Stimulated activated CD4-positive, alpha-beta T cell treated with anti-CD3 and anti-CD28 coated beads, Interleukin-4, amount 100 ng/mL, for 4 hours (primary cell): ENCODE results near the gene CDH23.

ENCODE experiments used
- DNase-seq, 2 experiments: peaks; one replicate each; pipeline ENCODE4 v3.0.0-alpha.2; 2020

The CDH23 gene

DNA sequence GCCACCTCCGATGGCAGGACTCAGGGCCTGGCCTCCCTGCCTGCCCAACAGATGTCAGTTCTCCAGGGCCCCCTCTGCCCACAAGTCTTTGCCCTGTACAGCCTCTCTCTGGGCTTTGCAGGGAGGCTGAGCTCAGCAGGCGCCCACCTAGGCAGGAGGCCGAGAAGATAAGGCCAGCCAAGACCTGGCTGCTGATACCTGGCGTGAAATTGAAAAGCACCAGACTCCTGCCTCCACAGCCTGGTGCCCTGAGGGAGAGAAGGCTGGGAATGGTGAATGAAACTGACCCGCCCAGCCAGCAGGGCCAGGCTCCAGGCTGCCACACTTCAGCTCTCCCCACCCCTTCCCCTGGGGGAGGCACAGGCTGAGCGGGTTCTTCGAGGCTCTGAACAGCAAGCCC, 145.8 kb downstream of the CDH23 start:
- DNase-seq, result no peak

DNA sequence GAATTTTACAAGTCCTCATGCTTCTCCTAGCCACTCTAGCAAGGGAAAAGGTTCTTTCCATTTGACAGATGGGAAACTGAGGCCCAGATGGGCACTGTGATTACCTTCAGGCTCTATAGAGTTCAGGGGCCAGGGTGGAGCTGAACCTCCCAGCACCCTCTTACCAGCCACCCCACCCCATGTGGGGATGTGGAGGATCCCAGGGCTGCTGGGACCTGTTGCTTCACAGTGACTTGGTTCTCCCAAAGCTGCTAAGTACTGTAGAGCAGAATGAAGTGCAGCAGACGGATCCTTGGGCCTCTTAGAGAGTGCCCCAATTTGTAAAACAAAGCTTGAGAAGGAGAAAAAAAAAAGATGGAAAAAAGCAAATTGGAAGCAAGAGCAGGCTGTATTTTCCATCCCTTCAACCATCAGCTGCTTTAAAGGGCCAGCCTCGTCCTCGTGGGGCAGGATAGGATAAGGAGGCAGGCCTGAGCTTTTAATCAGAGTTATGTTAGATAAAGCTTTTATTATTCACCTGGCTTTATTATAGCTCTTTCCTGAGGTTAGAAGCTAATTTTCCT, 147.0 kb downstream of the CDH23 start:
- DNase-seq, result no peak

DNA sequence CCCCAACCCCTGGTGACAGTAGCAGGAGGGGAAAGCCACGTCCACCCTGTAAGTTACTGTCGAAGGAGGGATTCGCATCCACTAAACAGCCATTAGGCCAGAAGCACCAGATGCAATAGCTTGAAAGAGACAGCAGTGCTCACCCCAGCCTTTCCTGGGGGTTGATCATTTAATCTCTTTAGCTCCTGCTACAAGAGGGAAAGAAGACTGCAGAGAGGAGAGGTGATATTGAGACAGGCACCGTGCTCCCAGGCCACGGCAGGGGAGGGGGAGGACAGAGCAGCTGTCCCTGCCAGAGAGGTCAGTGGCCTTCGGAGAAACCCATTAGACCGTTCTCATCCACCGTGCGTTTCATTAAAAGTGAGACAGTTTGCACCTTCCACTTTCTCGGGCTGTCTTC, 148.3 kb downstream of the CDH23 start:
- DNase-seq, result no peak

DNA sequence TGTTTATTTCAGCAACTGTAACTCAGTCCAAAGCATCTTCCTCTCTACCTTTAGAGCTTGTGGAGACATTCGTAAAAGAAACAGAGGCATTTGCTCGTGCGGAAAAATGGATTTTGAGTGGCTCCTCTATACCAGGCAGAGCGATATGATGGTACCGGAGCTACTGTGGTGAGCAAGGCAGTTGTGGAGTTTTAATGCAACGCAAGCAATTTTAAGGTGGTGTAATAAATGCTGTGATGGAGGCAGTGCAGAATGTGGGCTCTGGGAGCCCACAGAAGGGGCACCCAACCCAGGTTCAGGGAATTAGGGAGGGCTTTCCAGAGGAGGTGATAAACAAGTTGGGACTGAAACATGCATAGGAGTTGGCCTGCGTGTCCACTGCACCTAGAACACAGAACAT, 149.5 kb downstream of the CDH23 start:
- DNase-seq, result no peak

DNA sequence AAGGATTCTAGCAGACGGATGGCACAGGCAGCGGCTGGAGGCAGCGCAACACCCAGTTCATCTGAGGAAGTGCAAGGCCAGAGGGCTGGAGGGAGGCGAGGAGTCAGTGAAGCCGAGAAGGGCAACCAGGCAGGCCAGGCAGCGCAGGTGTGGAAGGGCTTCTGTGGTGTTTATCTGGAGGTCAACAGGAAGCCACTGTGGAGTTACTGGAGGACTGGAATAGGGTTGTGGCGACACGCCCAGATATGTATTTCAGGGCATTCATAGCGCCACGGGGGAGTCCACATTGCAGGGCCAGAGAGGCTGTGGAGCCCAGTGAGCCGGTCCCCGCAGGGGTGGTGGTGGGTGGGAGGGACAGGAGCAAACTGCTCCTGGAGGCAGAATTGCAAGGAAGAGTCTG, 150.6 kb downstream of the CDH23 start:
- no peak for DNase-seq

DNA sequence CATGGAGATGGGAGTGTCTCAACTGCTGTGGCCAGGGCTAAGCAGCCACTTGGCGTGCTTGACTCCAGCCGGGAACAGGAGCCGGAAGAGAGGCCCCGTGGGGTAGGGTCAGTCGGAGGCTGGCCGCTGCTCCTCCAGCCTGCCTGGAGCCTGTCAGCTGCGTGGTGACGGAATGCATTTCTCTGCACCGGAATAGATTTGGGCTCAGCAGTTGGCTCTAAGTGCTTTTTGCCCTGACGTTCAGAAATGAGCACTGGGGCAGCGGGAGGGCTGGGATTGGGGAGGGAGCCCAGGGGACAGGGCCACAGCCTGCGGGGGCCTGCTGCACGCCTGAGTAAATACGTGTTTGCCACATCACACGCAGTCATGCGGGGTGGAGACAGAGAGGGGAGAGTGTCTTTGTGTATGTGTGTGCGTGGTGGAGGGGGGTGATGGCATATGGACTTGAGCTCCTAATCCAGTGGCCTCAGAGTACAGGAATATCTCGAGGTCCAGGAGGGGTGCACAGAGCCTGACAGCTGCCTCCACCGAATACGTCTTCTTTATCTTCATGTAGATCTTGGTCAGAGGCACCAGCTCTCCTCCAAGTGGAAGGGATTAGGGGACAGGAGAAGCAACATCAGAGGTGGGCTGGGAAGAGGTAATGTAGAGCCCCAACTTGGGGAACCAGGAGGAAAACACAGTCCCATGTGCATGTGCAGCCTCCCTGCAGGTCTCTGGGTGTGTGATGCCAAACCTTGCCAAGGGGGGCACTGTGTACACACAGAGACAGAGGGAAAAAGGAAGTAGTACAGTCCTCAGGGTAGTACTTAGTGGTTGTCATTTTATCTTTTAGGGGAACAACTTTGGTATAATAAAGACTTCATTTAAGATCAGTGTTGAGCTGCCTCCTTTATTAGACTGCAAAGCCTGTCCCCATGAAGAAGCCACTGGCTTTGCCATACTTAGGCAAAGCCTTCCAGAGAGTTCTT, 151.4 kb downstream of the CDH23 start:
- no peak for DNase-seq

DNA sequence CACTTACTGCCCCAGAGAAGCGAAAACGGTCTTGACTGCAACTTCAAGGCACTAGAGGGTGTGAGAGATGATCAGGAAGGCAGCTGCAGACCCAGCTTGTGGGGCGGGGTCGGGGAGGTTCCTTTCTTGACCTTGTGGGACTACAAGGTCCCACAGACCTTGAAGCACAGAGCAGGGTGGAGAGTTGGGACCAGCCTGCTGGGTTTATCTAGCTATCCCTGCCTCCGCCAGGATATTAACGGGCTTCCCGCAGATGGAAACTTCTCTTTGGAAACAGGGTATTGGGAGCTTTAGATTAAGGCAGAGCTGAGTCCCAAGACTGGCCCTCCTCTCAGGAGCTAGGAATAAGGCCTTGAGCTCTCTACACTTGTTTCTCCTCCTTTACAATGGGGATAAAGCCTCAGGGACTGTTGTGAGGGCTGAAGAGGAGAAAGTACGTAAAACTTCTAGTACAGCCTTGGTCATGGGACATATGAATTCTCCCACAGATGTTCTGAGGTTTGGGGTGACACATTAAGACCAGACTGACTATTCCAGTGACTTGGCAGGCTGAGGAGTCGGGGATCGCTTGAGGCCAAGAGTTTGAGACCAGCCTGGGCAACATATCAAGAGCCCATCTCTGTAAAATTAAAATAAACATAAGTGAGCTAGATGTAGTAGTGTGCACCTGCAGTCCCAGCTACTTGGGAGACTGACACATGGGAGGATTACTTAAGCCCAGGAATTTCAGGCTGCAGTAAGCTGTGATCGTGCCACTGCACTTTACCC, 153.2 kb downstream of the CDH23 start:
- no peak for DNase-seq

DNA sequence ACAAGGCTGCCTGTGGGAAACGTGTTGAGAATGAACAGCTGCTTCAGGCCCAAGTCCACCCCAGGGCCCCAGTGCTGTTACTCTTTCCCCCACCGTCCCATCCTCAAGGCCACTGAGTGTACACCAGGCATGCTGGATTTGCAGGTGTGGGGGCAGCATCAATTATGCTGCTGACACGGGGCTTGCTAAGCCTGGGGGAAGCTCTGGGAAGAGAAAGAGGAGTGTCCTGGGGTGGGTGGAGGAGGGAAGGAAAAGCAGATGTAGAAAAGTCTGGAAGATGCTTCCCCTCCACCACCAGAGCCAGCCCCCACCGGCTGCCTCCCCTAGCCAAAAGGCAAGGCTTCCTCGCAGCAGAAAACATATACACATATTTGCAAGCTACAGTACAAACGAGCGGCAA, 153.9 kb downstream of the CDH23 start:
- DNase-seq, result no peak

DNA sequence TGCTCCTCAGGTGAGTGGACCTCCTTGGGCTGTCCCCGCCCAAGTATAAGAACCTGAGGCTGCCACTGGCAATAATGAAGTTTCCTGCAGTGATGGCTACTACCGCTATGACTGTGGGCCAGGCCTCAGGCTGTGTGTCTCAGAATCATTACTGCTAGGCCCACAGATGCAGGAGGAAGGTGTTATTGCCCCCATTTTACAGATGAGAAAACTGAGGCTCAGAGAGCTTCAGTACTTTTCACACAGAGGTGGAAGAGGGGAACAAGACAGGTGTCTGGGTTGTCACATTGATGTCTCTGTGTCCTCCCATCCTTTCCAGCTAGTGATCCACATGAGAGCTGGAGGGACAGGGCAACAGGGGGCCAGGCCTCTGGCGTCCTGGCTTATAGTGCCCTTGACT, 155.2 kb downstream of the CDH23 start:
- no peak for DNase-seq

DNA sequence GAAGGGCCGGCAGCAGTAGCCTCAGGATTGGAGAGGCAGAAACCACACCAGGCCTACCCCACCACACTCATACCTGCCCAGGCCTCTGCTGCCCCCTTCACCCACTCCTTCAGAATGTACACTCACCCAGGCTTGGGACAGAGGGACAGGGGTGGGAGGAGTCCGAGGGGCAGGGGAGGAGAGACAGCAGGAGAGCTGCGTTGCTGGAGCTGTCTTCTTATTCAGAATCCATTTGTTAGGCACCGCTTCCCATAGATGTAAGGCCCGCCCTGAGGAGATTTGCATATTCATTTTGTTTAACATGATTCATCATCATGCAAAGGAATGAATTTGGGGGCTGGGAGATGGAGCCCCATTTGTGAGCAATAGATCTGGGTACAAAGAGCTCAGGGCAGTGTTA, 156.7 kb downstream of the CDH23 start:
- no peak for DNase-seq

DNA sequence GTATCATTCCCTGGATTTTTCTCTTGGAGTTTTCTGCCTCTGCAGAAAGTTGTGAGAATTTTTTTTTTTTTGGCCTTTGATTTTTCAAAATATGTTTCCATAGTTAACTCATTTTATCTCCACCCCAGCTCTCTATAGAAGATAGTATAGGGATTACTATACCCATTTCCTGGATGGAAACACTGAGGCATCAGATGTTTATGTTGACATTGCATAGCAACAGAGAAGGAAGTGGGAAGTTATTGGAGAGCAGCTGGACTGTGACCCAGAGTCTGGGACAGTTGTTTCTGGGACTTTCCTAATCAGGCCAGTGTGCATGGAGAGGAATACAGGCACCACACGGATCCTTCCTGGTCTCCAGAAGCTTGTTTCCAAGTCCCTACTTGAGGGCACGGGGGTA, 158.0 kb downstream of the CDH23 start:
- no peak for DNase-seq

DNA sequence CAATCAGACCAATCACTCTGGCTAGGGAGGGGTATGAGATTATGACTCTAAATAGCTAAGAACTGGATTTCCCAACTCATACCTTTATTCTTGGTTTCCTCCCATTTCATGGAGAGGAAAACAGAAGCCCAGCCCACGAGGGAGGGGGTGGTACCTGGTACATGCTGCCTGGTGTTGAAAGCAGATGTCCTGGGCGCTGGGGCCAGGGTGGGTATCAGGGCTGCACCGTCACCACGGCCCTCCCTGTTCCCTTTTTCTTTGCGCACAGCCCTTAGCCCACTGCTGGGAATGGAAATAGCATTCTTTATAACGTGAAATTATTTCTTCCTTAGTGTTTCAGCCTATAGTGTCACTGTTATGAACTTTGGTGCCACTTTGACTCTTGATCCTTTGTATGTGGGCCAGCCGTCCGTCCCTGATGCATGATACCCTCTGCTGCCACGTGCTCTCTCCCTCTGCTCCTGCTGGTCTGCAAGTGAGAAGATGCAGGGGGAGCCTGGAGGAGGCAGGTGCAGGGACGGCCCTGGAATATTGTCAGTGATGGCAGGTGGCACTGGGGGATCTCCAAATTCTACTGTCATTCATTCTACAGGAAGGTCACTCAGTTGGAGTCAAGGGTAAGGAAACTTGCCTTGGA, 158.5 kb downstream of the CDH23 start:
- DNase-seq, result no peak

DNA sequence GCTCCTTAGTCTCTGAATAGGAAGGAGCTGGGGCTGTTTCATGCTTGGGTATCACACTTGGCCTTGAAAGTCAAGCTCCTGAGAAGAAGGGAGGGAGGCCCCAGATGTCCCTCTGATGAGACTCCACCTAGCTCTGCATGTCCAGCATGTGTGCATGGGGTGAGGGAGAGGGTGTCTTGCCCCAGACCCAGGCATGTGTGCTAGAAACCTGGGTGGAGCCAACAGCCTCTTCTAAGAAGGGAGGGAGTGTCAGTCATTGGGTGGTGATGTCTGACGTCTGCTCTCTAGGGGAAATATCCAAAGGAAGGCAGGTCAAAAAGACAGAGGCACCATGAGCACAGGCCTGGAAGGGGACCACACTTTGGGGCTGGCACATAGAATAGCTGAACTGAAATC, 159.0 kb downstream of the CDH23 start:
- DNase-seq, result no peak

DNA sequence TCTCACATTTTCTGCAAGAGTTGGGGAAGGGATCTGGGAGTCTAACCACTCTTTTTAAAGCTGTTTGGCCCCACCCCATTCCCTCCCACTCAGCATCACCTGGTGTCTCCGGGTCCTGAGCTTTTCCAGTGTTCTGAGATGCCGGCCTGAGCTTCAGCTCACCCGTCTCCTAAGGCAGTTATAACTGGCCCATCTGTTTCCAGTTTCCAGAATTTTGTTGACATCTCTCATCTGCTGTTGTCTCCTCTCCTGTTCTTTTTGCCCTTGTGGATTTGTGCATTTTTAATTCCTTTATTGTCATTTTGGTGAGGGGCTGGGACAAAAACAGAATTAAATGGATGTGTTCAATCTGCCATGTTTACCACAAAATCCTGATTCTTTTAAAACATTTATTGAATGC, 162.3 kb downstream of the CDH23 start:
- DNase-seq, result no peak

DNA sequence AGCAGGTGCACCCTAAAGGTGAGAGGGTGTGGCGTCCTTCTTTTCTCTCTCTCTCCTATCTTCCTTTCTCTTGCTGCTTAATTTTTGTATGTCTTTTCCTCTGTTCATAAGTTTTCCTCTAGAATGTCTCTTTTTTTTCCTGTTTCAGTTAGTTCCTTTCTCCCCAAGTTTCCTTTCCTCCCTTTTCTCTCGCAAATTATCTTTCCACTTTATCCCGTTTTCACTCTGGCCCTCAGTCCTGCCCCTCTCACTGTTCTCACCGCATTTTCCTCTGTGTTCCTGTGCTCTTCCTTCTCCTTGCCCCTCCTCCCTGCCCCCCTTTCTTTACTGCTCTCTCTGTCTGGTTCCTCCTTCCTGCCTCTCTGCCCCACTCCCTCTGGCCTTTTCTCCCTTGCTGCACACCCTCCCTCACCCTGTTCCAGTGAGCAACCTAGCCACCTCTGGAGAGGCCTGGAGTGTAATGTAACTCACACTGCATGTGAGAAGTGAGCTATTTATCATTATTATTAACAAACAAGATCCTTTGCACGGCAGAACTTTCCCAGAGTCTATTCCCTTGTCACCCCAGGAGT, 164.4 kb downstream of the CDH23 start:
- DNase-seq, result no peak

DNA sequence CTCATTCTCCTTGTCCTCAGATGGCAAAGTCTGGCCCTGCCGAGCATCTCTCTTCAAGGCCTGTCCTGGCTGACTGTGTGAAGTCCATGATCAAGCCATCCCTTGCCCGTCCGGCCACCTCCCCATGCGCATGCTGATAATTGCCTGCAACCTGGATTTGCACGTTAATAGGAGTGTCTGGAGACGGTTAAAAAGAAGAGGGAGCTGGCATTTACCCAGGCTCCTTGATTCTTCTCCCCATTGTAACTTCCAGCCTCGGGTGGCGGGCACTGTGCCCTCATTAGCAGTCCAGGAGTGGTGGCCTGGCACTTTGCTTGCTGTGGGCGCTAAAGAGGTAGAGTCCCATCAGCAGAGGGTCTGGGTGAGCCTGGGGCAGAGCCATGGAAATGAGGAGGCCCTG, 165.5 kb downstream of the CDH23 start:
- DNase-seq, result no peak

DNA sequence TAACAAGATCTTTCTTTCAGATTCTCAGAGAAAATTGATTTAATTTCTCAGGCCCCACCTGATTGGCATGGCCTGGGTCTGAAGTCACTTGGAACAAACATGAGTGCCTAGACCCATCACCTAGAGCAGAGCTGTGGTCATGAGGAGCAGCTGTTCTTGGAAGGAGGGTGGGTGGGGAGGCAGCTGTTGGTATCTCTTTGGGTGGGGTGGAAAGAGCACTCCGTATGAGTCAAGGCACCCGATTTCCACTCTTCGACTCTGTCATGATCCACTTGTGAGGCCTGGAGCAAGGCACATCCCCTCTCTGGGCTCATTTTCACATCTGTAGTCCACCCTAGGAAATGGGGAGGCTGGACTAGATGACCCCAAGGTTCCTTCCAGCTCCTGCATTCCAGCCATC, 166.2 kb downstream of the CDH23 start:
- DNase-seq, result no peak

DNA sequence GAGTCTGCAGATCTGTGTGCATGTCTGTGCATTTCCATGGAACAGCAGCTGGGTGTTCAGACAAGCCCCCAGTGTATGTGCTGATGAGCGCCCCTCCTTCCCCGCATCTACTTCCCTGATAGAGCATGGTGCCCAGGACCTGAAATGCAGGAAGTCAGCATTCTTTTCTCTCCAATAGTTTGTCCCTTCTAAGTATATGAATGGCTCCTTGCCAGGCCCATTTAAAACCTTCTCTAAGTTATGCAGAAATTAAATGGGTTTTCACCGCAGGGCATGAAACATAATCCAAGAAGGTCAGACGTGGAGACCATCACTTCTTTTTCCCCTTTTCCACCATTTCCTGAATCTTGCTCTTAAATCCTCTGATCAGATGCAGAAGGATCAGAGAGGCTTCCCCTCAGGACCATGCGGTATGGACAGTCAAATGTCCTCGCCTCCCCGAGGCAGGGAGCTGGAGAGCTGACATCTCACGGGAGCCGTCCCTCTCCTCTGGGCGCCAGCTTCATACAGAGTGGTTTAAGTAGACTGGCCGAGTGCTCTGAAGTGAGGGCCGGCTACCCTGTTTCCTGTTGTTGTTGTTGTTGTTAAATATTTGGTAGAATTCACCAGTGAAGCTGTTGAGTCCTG, 167.6 kb downstream of the CDH23 start:
- no peak for DNase-seq

DNA sequence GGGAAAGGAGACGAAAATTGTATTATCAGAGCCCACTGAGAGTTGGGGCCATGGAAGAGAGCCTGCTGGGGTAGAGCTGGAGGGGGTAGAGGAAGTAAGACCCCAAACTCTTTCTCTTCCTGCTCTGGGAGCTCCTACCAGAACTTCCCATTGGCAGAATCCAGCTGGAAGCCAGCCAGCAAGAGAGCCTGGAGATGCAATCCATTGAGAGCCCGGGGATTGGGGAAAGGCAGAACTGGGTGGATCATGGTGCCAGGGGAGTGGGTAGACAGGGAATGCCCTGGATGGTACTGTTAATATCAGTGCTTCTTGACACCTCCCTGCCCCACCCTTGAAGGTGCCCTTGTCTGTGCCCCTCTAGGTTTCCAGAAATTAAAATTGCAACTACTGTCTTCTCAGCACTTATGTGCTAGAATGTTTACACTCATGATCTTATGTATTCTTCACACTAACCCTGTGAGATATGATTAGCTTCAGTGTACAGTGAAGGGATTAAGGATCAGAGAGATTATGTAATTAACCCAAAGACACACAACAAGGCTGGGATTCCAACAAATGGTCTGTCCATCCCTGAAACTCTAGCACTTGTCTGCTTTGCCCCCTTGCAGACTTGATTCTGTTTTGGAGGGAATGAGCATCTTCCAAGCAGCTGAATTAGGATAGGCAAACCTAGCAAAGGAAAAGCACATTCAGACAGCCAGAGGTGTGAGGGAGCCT, 168.7 kb downstream of the CDH23 start:
- no peak for DNase-seq

DNA sequence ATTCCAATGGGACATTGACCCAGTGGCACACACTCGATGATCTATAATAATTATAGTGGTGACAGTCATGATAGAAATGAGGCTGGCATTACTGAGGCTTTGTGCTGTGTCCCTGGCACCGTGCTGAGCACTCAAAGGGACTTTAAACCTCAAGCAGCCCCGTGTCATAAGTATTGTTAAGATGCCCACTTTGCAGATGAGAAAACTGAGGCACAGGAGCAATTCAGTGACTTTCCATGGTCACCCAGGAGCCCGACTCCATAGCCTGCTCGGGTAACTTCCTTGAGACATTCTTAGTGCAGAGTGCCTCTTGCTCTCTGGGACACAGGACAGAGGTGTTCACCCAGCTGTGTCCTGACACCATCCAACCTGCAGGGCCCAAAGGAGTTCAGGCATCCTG, 170.3 kb downstream of the CDH23 start:
- no peak for DNase-seq

DNA sequence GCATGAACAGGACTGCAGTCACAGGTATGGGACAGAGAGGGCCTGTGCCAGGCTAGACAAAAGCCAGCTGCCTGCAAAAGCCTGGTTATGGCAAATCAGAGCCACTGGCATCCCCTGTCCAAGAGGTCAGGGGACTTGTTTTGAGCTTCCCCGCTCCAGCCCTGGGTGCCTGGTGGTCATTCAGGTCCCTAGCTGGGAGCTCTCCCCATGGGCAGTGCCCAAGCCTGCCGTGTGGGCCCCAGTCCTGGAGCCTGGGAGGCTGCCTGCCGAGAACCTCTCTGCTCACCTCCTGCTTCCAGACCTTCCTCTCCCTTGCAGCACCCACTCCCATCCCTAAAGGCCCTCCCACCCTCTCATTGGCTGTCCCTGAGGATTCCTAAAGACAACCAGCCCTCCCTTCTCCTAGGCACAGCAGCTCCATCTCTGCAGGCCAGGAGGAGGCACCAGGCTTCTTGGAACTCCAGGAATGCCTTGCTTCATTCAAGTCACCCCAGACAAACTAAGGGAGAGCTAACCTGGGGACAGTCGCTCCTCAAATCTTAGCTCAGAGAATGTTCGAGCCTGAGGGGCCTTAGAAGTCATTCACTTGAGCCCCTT, 172.3 kb downstream of the CDH23 start:
- DNase-seq, result no peak
